A673 (cell line): Measurements from ENCODE around the gene NRXN3. TPM values are rescaled to one million over a fixed set of nuclear protein-coding genes. Genes with fewer than 3 reads are reported as not detected.

Experiments used
- BruUV-seq: library from RNA; stranded (reverse); fragments of 400-500 nt; replicated peaks from 2 replicates; lab custom pipeline; 2021; lab: Mats Ljungman, UMichigan
- CTCF ChIA-PET: fragments of 300-600 bp; sonication (Branson Sonifier 250); formaldehyde crosslinking; loops from one replicate; lab custom pipeline; 2022; ENCODE audit warnings: antibody characterized with exemption; lab: Charles Lee
- POLR2A ChIA-PET: fragments of 300-600 bp; sonication (Branson Sonifier 250); formaldehyde crosslinking; loops from one replicate; lab custom pipeline; 2022; ENCODE audit warnings: antibody characterized with exemption; ENCODE audit not compliant: low non-redundant PET; lab: Charles Lee
- DNase-seq: peaks from one replicate; pipeline ENCODE4 v3.0.0-alpha.2; 2015; ENCODE audit warnings: low spot score
- H3K27ac ChIP-seq: fragments of 200-600 bp; sonication (generic); 2 replicates; pipeline ENCODE4 v1.5.1; 2016; ENCODE audit warnings: mixed run types, low read depth, mild to moderate bottlenecking, mixed read lengths, antibody characterized with exemption, low read length; ENCODE audit not compliant: poor library complexity, severe bottlenecking
- H3K27me3 ChIP-seq: fragments of 200-600 bp; sonication (generic); replicated peaks from 2 replicates; pipeline ENCODE4 v1.6.1; 2017; ENCODE audit warnings: mixed run types, low read depth, mild to moderate bottlenecking, mixed read lengths, antibody characterized with exemption, low read length; ENCODE audit not compliant: insufficient read depth, poor library complexity
- H3K36me3 ChIP-seq: fragments of 200-600 bp; sonication (generic); 2 replicates; pipeline ENCODE4 v1.6.1; 2016; ENCODE audit warnings: mixed run types, mild to moderate bottlenecking, mixed read lengths, antibody characterized with exemption, low read length; ENCODE audit not compliant: insufficient read depth, poor library complexity, severe bottlenecking
- H3K4me1 ChIP-seq: fragments of 200-600 bp; sonication (generic); 2 replicates; pipeline ENCODE4 v1.6.1; 2017; ENCODE audit warnings: mixed run types, mild to moderate bottlenecking, mixed read lengths, antibody characterized with exemption, low read length; ENCODE audit not compliant: insufficient read depth, poor library complexity, severe bottlenecking
- H3K4me3 ChIP-seq: fragments of 200-600 bp; sonication (generic); 2 replicates; pipeline ENCODE4 v1.5.1; 2016; ENCODE audit warnings: low read depth, mixed run types, mild to moderate bottlenecking, mixed read lengths, low read length; ENCODE audit not compliant: poor library complexity, severe bottlenecking
- H3K9me3 ChIP-seq: fragments of 200-600 bp; sonication (generic); 2 replicates; pipeline ENCODE4 v1.6.1; 2016; ENCODE audit warnings: mixed run types, low read depth, mild to moderate bottlenecking, mixed read lengths, antibody characterized with exemption, low read length; ENCODE audit not compliant: poor library complexity, severe bottlenecking
- CTCF ChIP-seq: fragments of 300-800, 200-600 bp; sonication (generic); conservative IDR thresholded peaks from 2 replicates; pipeline ENCODE4 v1.5.1; 2017; ENCODE audit warnings: low read depth, mild to moderate bottlenecking, antibody characterized with exemption, low read length, moderate library complexity, mixed read lengths
- EZH2 ChIP-seq: fragments of 200-600 bp; sonication (generic); IDR thresholded peaks from 2 replicates; pipeline ENCODE4 v1.6.1; 2017; ENCODE audit warnings: borderline replicate concordance, low read depth, mild to moderate bottlenecking, mixed read lengths, antibody characterized with exemption, low read length; ENCODE audit not compliant: poor library complexity, severe bottlenecking
- intact Hi-C: fragments of 100-400 bp; cut with micrococcal nuclease; formaldehyde crosslinking; loops from one replicate; pipeline ENCODE4 v1.10.0; 2022; ENCODE audit not compliant: unreplicated experiment
- total RNA-seq: library from RNA; stranded (reverse); gene quantifications from 2 replicates; pipeline ENCODE4 v1.2.3, GENCODE V29; 2021

The NRXN3 gene
- total RNA-seq, 1 experiment from 2014 or later: 0.21 TPM

GRCh38 chr14:79514700-79515099 lies 1344.5 kb downstream of the NRXN3 start:
- no TSS peak for BruUV-seq
- Histone ChIP-seq H3K4me3 (no peak overlapping the region), H3K4me1 (no peaks in the 10 kb centered on the region), H3K27ac (no peak overlapping the region), H3K9me3 (no peaks in the 10 kb centered on the region), H3K36me3 (no peaks in the 10 kb centered on the region), H3K27me3 (no peaks in the 10 kb centered on the region)
- DNase-seq: no peak
- ChIA-PET POLR2A (no interaction called here), CTCF (no interaction called here)
- no peak for TF ChIP-seq CTCF
- no peak for TF ChIP-seq EZH2
- intact Hi-C loops: no loop called here

GRCh38 chr14:79515158-79515557 lies 1345.0 kb downstream of the NRXN3 start:
- no peaks in the 10 kb centered on the region for H3K36me3 ChIP-seq
- no peak for DNase-seq
- TF ChIP-seq EZH2 (no peak), CTCF (no peak)
- BruUV-seq: no TSS peak
- intact Hi-C loops: no loop called here
- CTCF ChIA-PET: no interaction called here
- POLR2A ChIA-PET: no interaction called here
- H3K4me1 ChIP-seq: no peaks in the 10 kb centered on the region
- H3K27me3 ChIP-seq: no peaks in the 10 kb centered on the region
- H3K4me3 ChIP-seq: no peak overlapping the region
- no peak overlapping the region for H3K27ac ChIP-seq
- no peaks in the 10 kb centered on the region for H3K9me3 ChIP-seq

GRCh38 chr14:79516009-79516408 lies 1345.8 kb downstream of the NRXN3 start:
- no peaks in the 10 kb centered on the region for H3K9me3 ChIP-seq
- ChIA-PET POLR2A (no interaction called here), CTCF (interaction anchor here (0.6 kb wide), 1 partner anchor 10 kb away, joined by 3 read pairs; no protein-coding TSS in a partner anchor)
- BruUV-seq: no TSS peak
- H3K27ac ChIP-seq: no peak overlapping the region
- no peaks in the 10 kb centered on the region for H3K27me3 ChIP-seq
- TF ChIP-seq CTCF: no peak
- no peak for TF ChIP-seq EZH2
- H3K4me3 ChIP-seq: no peak overlapping the region
- no peak for DNase-seq
- no peaks in the 10 kb centered on the region for H3K36me3 ChIP-seq
- intact Hi-C loops: no loop called here
- no peaks in the 10 kb centered on the region for H3K4me1 ChIP-seq
